Skeletal muscle tissue (tissue), 4 donors: ENCODE measurements around the gene IGF1R. TPM values are rescaled to one million over a fixed set of nuclear protein-coding genes. Genes with fewer than 3 reads are reported as not detected.

Experiments used
- H3K27ac ChIP-seq: one replicate; pipeline ENCODE4 v1.7.0; 2013; ENCODE audit warnings: mild to moderate bottlenecking, low read depth, low read length, inconsistent platforms
- H3K27me3 ChIP-seq, 3 donors: one replicate each; pipeline ENCODE4 v1.7.0; 2013; ENCODE audit warnings: low read length in 3 of 3; ENCODE audit not compliant: control insufficient read depth in 3 of 3, insufficient read depth in 3 of 3
- H3K36me3 ChIP-seq, 3 donors: one replicate each; pipeline ENCODE4 v1.7.0; 2013; ENCODE audit warnings: low read length in 3 of 3; ENCODE audit not compliant: control insufficient read depth in 3 of 3, insufficient read depth in 3 of 3
- H3K4me1 ChIP-seq, 3 donors: one replicate each; pipeline ENCODE4 v1.7.0; 2013; ENCODE audit warnings: low read length in 3 of 3, mild to moderate bottlenecking in 3 of 3; ENCODE audit not compliant: control insufficient read depth in 3 of 3, insufficient read depth in 3 of 3
- H3K4me3 ChIP-seq, 3 donors: one replicate each; pipeline ENCODE4 v1.7.0; 2013; ENCODE audit warnings: low read length in 3 of 3
- H3K9ac ChIP-seq, 3 donors: one replicate each; pipeline ENCODE4 v1.7.0; 2013; ENCODE audit warnings: low read length in 3 of 3, mild to moderate bottlenecking in 3 of 3, moderate library complexity in 2 of 3, low read depth in 1 of 3
- H3K9me3 ChIP-seq, 3 donors: one replicate each; pipeline ENCODE4 v1.7.0; 2013; ENCODE audit warnings: low read length in 3 of 3; ENCODE audit not compliant: control insufficient read depth in 3 of 3
- total RNA-seq: library from RNA; depleted of rRNA; stranded (reverse); fragments of >200 nt; gene quantifications from one replicate; pipeline ENCODE4 v1.2.3, GENCODE V29; 2014
- donor health status: Osteomylitis.

The IGF1R gene
- total RNA-seq, 1 donor from 2014 or later, result 25.6 TPM

- H3K9me3 ChIP-seq, result no peaks in the 10 kb centered on the region
- no peak overlapping the region for H3K4me3 ChIP-seq
- no peaks in the 10 kb centered on the region for H3K27me3 ChIP-seq
- no peak overlapping the region for H3K9ac ChIP-seq
- H3K4me1 ChIP-seq, result peaks cover 0 to 15% (median 15%) of the 10 kb centered on the region in 3 donors
- H3K36me3 ChIP-seq, result no peaks in the 10 kb centered on the region
- H3K27ac ChIP-seq, result no peak overlapping the region
Measured at GRCh38 chr15:98699591-98700424, 51.5 kb downstream of the IGF1R start.

GRCh38 chr15:98700519-98700918 is 52.2 kb downstream of the IGF1R start:
- H3K4me1 ChIP-seq, result peaks cover 0 to 19% (median 18%) of the 10 kb centered on the region in 3 donors
- no peak overlapping the region for H3K9ac ChIP-seq
- no peaks in the 10 kb centered on the region for H3K36me3 ChIP-seq
- no peak overlapping the region for H3K4me3 ChIP-seq
- H3K9me3 ChIP-seq, result no peaks in the 10 kb centered on the region
- no peak overlapping the region for H3K27ac ChIP-seq
- H3K27me3 ChIP-seq, result no peaks in the 10 kb centered on the region

GRCh38 chr15:98703126-98703685 is 54.9 kb downstream of the IGF1R start:
- H3K27ac ChIP-seq, result no peak overlapping the region
- H3K36me3 ChIP-seq, result peaks cover 7 to 8% (median 8%) of the 10 kb centered on the region in 3 donors
- H3K4me1 ChIP-seq, result peaks cover 3 to 28% (median 21%) of the 10 kb centered on the region in 3 donors
- no peaks in the 10 kb centered on the region for H3K27me3 ChIP-seq
- H3K9ac ChIP-seq, result no peak overlapping the region
- H3K9me3 ChIP-seq, result no peaks in the 10 kb centered on the region
- no peak overlapping the region for H3K4me3 ChIP-seq

GRCh38 chr15:98705070-98705469 is 56.7 kb downstream of the IGF1R start:
- Histone ChIP-seq H3K4me3 (no peak overlapping the region), H3K27ac (no peak overlapping the region), H3K9ac (no peak overlapping the region)

GRCh38 chr15:98706387-98706786 is 58.0 kb downstream of the IGF1R start:
- Histone ChIP-seq H3K36me3 (peaks cover 7 to 9% (median 8%) of the 10 kb centered on the region in 3 donors), H3K27ac (no peak overlapping the region), H3K9me3 (peaks cover 0 to 4% (median 0%) of the 10 kb centered on the region in 3 donors), H3K27me3 (no peaks in the 10 kb centered on the region), H3K9ac (no peak overlapping the region), H3K4me3 (no peak overlapping the region), H3K4me1 (peaks cover 6 to 29% (median 23%) of the 10 kb centered on the region in 3 donors)

More at GRCh38 chr15:98705070-98705469, 56.7 kb downstream of the IGF1R start:
- Histone ChIP-seq H3K36me3 (peaks cover 7 to 9% (median 8%) of the 10 kb centered on the region in 3 donors), H3K4me1 (peaks cover 6 to 29% (median 24%) of the 10 kb centered on the region in 3 donors), H3K9me3 (no peaks in the 10 kb centered on the region), H3K27me3 (no peaks in the 10 kb centered on the region)

GRCh38 chr15:98706986-98707385 is 58.6 kb downstream of the IGF1R start:
- Histone ChIP-seq H3K4me1 (peaks cover 6 to 29% (median 23%) of the 10 kb centered on the region in 3 donors), H3K4me3 (no peak overlapping the region), H3K9me3 (peaks cover 0 to 4% (median 1%) of the 10 kb centered on the region in 3 donors), H3K9ac (no peak overlapping the region), H3K36me3 (peaks cover 7 to 9% (median 8%) of the 10 kb centered on the region in 3 donors), H3K27me3 (no peaks in the 10 kb centered on the region), H3K27ac (no peak overlapping the region)

- Histone ChIP-seq H3K4me3 (no peak overlapping the region), H3K36me3 (peaks cover 7 to 9% (median 8%) of the 10 kb centered on the region in 3 donors), H3K4me1 (peaks cover 6 to 29% (median 18%) of the 10 kb centered on the region in 3 donors), H3K27ac (no peak overlapping the region), H3K27me3 (no peaks in the 10 kb centered on the region), H3K9ac (no peak overlapping the region), H3K9me3 (peaks cover 0 to 4% (median 2%) of the 10 kb centered on the region in 3 donors)
Measured at GRCh38 chr15:98708037-98708590, 59.8 kb downstream of the IGF1R start.

- H3K4me1 ChIP-seq, result peaks cover 23 to 49% (median 35%) of the 10 kb centered on the region in 3 donors
- no peaks in the 10 kb centered on the region for H3K27me3 ChIP-seq
- H3K36me3 ChIP-seq, result peaks cover 7 to 9% (median 8%) of the 10 kb centered on the region in 3 donors
- H3K27ac ChIP-seq, result no peak overlapping the region
- no peak overlapping the region for H3K9ac ChIP-seq
- H3K4me3 ChIP-seq, result no peak overlapping the region
- peaks cover 0 to 4% (median 2%) of the 10 kb centered on the region in 3 donors for H3K9me3 ChIP-seq
Measured at GRCh38 chr15:98711810-98712209, 63.5 kb downstream of the IGF1R start.

- no peak overlapping the region for H3K27ac ChIP-seq
- peaks cover 25 to 48% (median 37%) of the 10 kb centered on the region in 3 donors for H3K4me1 ChIP-seq
- no peak overlapping the region for H3K9ac ChIP-seq
Measured at GRCh38 chr15:98712845-98713584, 64.7 kb downstream of the IGF1R start.

More at GRCh38 chr15:98712845-98713584, 64.7 kb downstream of the IGF1R start:
- peaks cover under 1 to 4% (median 2%) of the 10 kb centered on the region in 3 donors for H3K36me3 ChIP-seq
- no peaks in the 10 kb centered on the region for H3K27me3 ChIP-seq
- H3K4me3 ChIP-seq, result no peak overlapping the region
- H3K9me3 ChIP-seq, result peaks cover 0 to 4% (median 2%) of the 10 kb centered on the region in 3 donors
